Measurements from ENCODE around the gene PCDH7.
A peak's percentile ranks its signal among the peaks of the same experiment; 100 is the strongest.

The PCDH7 gene

GRCh38 chr4:30718021-30718542 is 2.1 kb upstream of the PCDH7 start (continued):
- TF ChIP-seq ZNF292 (tag by site-specific recombination; IDR thresholded peaks at IDR 0.05; ENCODE audit: borderline replicate concordance, low read depth), result no peak
- TF ChIP-seq EGR2 (tag by site-specific recombination; IDR thresholded peaks at IDR 0.05; ENCODE audit: low read depth), result no peak
- peak; percentile 85 for TF ChIP-seq ZBTB48 (tag by site-specific recombination; IDR thresholded peaks at IDR 0.05)
- no peak; the same call in none of the 2 replicates for TF ChIP-seq PATZ1 (tag by site-specific recombination; IDR thresholded peaks at IDR 0.05)
- TF ChIP-seq SP2 (tag by site-specific recombination; IDR thresholded peaks at IDR 0.05), result peak; percentile 73
- no peak for TF ChIP-seq ZNF16 (tag by site-specific recombination; IDR thresholded peaks at IDR 0.05; ENCODE audit: low read depth)
- TF ChIP-seq HOXC10 (CRISPR knock-in tag; IDR thresholded peaks at IDR 0.05), result no peak
- TF ChIP-seq SCRT1 (tag by site-specific recombination; IDR thresholded peaks at IDR 0.05; ENCODE audit: borderline replicate concordance), result no peak
- TF ChIP-seq SP7 (tag by site-specific recombination; IDR thresholded peaks at IDR 0.05), result no peak; the same call in 1 of the 2 replicates
- no peak for TF ChIP-seq ZNF791 (tag by site-specific recombination; IDR thresholded peaks at IDR 0.05)
- TF ChIP-seq ZNF433 (tag by site-specific recombination; IDR thresholded peaks at IDR 0.05; ENCODE audit: low read depth), result no peak
- no peak for TF ChIP-seq ZNF555 (tag by site-specific recombination; conservative IDR thresholded peaks at IDR 0.05)
- no peak for TF ChIP-seq ZSCAN5A (tag by site-specific recombination; IDR thresholded peaks at IDR 0.05)
- TF ChIP-seq OVOL3 (tag by site-specific recombination; IDR thresholded peaks at IDR 0.05), result no peak
- no peak for TF ChIP-seq KLF9 (tag by site-specific recombination; IDR thresholded peaks at IDR 0.05; ENCODE audit: low read depth)
- no peak for TF ChIP-seq ZNF311 (tag by site-specific recombination; IDR thresholded peaks at IDR 0.05; ENCODE audit: borderline replicate concordance)
- TF ChIP-seq ZNF747 (tag by site-specific recombination; IDR thresholded peaks at IDR 0.05), result no peak
- TF ChIP-seq ZSCAN18 (tag by site-specific recombination; IDR thresholded peaks at IDR 0.05), result no peak
- TF ChIP-seq GLI2 (tag by site-specific recombination; IDR thresholded peaks at IDR 0.05; ENCODE audit: borderline replicate concordance, low read depth), result no peak
- no peak for TF ChIP-seq ZNF529 (tag by site-specific recombination; IDR thresholded peaks at IDR 0.05; ENCODE audit: insufficient replicate concordance)
- TF ChIP-seq ZEB2 (tag by site-specific recombination; IDR thresholded peaks at IDR 0.05), result no peak
- no peak for TF ChIP-seq ZNF214 (tag by site-specific recombination; IDR thresholded peaks at IDR 0.05; ENCODE audit: borderline replicate concordance)
- TF ChIP-seq ZNF423 (tag by site-specific recombination; IDR thresholded peaks at IDR 0.05), result peak; percentile 71; the same call in 1 of the 2 replicates
- no peak for TF ChIP-seq ZNF488 (tag by site-specific recombination; IDR thresholded peaks at IDR 0.05)
- no peak for TF ChIP-seq ZNF23 (tag by site-specific recombination; IDR thresholded peaks at IDR 0.05; ENCODE audit: borderline replicate concordance)
- peak; percentile 47; the same call in 1 of the 2 replicates for TF ChIP-seq KLF17 (tag by site-specific recombination; IDR thresholded peaks at IDR 0.05)
- TF ChIP-seq ZBTB17 (tag by site-specific recombination; IDR thresholded peaks at IDR 0.05), result no peak; the same call in 1 of the 2 replicates
- TF ChIP-seq ZNF473 (tag by site-specific recombination; IDR thresholded peaks at IDR 0.05), result no peak
- TF ChIP-seq HOXA7 (CRISPR knock-in tag; IDR thresholded peaks at IDR 0.05; ENCODE audit: borderline replicate concordance), result no peak
- 0 out of 2 replicates have a peak, but pooled peaks have one; percentile 39 for TF ChIP-seq ZSCAN30 (tag by site-specific recombination; IDR thresholded peaks at IDR 0.05)
- TF ChIP-seq BCL6B (tag by site-specific recombination; IDR thresholded peaks at IDR 0.05), result no peak
- TF ChIP-seq ZNF140 (tag by site-specific recombination; IDR thresholded peaks at IDR 0.05), result no peak

Data from HEK293 (cell line).